Fibroblast of gingiva (primary cell): Measurements from ENCODE around the gene FCGR3A.
"Not testable (repeated sequence)": the region's sequence is repeated elsewhere in the genome, so short reads cannot be mapped to it uniquely, and the experiment has no call there.

ENCODE experiments used
- DNase-seq: peaks from one replicate; pipeline ENCODE4 v3.0.0-alpha.2; 2011; ENCODE audit warnings: low read depth

FCGR3A gene

DNA sequence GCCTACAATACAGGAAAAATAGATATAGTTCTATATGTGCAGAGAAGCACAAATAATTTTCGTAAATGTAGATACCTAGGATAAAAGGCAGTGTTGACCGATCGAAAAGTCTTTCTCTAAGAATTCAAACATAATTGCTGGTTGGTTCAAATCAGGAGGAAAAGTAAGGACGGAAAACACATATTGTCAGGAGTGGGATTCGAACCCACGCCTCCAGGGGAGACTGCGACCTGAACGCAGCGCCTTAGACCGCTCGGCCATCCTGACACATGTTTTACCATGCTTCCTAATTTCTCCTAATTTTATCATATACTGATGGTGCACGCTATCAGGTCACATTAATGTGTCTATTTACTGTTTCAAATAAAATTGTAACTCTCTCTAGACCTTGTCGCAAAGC is 19.5 kb downstream of the FCGR3A start:
- DNase-seq: peak; percentile 69

DNA sequence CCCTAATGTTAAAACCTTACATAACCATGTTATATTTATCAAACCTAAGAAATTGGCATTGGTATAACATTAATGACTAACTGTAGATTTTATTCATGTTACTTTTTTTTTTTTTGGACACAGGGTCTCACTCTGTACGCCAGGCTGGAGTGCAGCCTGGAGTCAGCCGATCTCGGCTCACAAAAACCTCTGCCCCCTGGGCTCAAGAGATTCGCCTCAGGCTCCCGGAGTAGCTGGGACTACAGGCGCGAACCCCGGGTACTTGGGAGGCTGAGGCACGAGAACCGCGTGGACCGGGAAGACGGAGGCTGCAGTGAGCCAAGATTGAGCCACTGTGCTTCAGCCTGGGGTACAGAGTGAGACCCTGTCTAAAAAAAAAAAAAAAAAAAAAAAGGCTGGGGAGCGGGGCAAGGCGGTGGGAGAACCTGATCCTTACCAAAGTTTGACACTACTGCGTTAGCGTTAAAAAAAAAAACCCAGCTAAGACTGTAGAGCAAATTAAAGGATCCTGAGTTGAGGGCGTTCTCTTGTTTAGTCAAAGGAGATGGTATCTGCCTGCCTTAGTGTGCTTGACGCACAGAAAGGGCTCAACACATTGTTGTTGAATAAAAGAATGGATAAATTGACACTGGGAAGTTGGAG is 20.0 kb downstream of the FCGR3A start:
- DNase-seq: not testable (repeated sequence)

DNA sequence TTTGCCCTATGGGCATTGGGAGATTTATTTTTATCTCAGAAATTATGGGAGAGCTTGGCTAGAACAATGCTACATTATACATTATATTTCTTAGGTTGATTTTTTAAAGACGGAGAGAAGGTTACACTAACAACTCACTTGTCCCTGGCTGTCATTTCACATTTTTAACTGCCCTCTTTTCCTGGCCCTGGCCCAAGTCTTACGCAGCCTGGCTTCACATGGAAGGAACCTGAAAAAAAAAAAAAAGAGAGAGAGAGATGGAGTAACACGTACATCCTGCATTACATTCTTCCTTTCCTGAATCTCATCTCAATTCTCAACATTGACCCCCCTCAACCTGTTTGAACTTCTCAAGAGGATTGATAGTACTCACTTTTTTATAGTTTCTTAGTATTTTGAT is 21.1 kb downstream of the FCGR3A start:
- not testable (repeated sequence) for DNase-seq

DNA sequence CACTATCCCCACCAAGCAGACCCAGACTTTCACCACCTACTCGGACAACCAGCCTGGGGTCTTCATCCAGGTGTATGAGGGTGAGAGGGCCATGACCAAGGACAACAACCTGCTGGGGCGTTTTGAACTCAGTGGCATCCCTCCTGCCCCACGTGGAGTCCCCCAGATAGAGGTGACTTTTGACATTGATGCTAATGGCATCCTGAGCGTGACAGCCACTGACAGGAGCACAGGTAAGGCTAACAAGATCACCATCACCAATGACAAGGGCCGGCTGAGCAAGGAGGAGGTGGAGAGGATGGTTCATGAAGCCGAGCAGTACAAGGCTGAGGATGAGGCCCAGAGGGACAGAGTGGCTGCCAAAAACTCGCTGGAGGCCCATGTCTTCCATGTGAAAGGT is 23.7 kb downstream of the FCGR3A start:
- DNase-seq: not testable (repeated sequence)

DNA sequence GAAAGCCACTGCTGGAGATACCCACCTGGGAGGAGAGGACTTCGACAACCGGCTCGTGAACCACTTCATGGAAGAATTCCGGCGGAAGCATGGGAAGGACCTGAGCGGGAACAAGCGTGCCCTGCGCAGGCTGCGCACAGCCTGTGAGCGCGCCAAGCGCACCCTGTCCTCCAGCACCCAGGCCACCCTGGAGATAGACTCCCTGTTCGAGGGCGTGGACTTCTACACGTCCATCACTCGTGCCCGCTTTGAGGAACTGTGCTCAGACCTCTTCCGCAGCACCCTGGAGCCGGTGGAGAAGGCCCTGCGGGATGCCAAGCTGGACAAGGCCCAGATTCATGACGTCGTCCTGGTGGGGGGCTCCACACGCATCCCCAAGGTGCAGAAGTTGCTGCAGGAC is 24.3 kb downstream of the FCGR3A start:
- not testable (repeated sequence) for DNase-seq

DNA sequence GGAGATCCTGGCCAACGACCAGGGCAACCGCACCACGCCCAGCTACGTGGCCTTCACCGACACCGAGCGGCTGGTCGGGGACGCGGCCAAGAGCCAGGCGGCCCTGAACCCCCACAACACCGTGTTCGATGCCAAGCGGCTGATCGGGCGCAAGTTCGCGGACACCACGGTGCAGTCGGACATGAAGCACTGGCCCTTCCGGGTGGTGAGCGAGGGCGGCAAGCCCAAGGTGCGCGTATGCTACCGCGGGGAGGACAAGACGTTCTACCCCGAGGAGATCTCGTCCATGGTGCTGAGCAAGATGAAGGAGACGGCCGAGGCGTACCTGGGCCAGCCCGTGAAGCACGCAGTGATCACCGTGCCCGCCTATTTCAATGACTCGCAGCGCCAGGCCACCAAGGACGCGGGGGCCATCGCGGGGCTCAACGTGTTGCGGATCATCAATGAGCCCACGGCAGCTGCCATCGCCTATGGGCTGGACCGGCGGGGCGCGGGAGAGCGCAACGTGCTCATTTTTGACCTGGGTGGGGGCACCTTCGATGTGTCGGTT is 24.8 kb downstream of the FCGR3A start:
- not testable (repeated sequence) for DNase-seq

DNA sequence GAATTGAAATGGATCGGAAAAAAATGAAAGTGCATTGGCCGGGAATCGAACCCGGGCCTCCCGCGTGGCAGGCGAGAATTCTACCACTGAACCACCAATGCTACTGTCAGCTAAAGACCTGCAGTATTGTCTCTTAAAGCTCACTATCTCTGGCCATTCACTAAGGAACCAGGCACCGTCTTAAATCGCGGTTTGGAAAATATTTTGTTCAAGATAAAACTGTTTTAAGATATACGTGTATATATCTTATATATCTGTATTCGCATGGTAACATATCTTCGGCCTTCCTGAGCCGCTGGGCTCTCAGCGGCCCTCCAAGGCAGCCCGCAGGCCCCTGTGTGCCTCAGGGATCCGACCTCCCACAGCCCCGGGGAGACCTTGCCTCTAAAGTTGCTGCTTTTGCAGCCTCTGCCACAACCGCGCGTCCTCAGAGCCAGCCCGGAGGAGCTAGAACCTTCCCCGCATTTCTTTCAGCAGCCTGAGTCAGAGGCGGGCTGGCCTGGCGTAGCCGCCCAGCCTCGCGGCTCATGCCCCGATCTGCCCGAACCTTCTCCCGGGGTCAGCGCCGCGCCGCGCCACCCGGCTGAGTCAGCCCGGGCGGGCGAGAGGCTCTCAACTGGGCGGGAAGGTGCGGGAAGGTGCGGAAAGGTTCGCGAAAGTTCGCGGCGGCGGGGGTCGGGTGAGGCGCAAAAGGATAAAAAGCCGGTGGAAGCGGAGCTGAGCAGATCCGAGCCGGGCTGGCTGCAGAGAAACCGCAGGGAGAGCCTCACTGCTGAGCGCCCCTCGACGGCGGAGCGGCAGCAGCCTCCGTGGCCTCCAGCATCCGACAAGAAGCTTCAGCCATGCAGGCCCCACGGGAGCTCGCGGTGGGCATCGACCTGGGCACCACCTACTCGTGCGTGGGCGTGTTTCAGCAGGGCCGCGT is 25.5 kb downstream of the FCGR3A start, which contains the start of gene HSPA6:
Gene HSPA6, plus strand, starts transcription at position 724 of the 925 bp plus-strand sequence. Its CDS starts 119 bp downstream, at position 843.
- peak; percentile 56 for DNase-seq

DNA sequence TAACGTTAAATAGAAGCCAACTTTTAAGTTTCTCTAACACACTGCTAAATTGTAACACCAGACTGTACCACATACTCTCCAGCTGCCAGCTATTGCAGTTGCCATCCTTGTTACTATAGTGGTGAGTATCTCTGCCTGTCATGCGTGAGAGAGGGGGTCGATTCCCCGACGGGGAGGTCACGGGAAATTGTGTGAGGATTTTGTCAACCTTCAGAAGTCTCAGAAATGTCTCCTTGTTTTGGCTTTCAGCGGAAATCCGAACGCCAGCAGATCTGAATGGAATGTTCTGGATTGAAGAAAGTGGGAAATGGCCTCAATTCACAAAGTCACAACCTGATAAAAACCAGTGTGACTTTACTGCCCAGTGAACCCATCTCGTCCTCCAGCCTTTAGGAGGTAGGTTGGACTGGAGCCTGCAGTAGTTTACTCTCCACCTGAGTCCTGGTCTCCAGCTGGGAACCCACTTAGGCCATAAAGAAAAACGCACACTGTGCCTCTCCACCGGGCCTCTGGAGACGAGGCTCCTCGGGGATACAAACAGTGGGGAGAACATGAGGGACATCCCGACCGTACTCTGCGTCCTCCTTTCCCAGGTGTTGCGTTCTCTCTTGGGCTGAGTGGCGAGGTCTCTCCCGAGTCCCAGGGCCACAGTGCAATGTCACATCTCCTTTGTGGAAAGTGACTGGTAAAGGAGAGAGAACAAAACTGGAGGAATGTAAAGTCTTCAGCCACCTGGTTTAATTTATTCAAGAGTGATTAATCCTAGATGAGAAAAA is 26.4 kb downstream of the FCGR3A start:
- DNase-seq: not testable (repeated sequence)

DNA sequence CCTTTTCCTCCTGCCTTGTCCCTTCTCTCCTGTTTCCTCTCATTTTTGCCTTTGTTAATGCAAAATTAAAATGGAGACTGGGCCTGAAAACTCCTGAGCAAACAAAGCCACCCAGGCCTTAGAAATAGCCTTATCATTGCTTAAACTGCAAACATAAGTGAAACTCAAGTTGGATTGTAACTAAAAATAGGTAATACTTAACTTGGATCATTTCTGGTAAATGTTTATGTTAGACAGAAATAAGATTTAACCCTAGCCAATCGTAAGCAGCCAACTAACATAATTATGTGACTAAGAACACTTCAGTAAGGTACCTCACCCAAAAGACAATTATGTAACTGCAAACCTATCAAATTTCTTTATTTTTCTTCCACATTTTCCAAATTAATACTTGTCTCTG is 35.7 kb downstream of the FCGR3A start:
- DNase-seq: not testable (repeated sequence)

DNA sequence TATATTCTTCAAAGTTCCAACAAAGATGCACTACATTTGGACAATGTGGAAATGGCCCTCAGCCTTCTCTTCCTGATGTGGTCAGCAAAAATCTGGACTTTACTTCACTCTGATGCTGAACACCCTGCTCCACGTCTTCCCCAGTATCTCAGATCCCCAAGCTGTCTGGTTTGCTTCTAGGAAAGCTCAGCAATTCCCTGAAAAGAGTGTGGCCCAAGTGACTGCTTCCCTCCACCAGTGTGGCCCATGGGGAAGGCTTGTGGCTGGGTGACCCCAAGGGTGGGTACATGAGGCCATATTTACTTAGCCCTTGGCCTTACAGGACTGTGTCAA is 36.2 kb downstream of the FCGR3A start:
- DNase-seq: not testable (repeated sequence)

DNA sequence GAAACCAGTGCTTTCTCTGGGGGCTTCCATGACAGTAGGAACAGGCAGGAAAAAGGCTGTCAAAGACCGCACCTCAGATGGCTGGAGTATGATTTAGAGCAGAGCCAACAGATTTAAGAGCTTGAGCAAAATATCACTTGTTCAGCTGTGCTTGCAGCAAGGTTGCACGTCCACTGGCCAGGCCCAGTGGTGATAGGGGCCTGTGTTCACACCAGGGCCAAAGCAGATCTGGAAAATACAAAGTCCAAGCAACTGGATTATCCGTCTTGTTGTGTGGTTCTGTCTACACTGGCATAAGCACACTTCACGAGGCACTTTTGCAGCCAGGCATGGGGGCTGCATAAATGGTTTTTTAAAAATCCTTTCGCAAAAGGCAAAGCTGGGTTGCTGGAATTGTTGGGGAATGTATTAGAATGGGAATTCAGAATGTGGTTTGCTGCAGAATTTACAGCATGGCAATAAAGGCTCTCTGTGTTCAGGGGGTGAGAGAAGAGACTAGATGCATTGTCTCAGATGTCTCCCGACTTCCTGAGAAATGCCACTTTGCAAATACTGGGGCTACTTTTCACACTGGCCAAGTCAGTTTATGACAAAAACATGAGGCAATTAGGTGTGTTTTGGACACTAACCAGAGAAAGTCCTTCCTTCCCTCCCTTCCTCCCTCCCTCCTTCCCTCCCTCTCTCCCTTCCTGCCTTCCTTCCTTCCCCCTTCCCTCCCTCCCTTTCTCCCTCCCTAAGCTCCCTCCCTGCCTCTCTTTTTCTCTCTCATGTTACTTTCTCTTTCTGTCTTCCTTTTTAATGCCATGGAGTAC is 36.8 kb downstream of the FCGR3A start:
- not testable (repeated sequence) for DNase-seq

DNA sequence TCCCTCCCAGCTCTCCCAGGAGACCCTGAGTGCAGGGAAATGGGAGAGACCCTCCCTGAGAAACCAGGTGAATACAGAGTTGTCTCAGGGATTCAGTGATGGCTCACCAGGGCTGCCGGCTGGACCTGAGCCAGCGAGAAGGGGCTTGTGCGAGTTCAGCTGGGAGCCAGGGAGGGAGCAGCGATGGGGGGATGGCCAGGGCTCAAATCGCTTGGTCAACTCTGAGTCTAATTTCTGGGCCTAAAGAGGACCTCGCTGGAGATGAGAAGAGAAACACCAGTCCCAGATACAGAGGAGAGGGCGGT is 37.9 kb downstream of the FCGR3A start:
- no peak for DNase-seq

DNA sequence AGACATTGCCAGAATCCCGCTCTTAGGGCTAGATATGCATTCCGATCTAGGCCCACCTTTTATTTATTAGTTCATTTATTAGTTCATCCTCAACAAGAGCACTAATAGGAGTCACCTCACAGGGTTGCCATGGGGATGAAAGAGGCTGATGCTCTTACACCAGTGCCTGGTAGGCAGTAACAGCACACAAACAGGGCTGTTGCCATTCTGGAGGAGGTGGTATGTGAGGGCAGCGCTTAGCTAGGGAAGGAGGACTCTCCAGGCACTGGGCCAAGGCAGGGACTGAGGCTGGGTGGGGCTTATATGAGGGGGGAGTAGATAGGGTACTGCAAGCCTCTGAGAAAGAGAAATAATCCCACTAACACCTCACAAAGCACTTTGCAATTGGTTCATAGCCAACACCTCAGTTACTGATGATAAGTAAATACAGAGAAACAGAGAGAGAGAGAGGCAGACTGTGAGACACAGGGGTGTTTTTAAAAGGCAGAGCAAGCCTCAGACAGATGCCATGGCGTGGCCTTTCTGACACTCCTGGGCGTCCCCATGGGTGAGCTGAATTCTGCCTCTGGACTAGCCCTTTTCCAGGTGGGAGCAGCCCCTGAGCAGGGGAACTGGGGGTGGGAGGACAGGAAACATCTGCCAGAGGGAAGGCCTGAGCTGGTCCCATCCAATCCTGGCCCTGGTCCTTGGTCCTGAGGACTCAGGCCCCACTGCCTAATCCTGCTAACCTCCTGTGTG is 38.4 kb downstream of the FCGR3A start:
- no peak for DNase-seq

DNA sequence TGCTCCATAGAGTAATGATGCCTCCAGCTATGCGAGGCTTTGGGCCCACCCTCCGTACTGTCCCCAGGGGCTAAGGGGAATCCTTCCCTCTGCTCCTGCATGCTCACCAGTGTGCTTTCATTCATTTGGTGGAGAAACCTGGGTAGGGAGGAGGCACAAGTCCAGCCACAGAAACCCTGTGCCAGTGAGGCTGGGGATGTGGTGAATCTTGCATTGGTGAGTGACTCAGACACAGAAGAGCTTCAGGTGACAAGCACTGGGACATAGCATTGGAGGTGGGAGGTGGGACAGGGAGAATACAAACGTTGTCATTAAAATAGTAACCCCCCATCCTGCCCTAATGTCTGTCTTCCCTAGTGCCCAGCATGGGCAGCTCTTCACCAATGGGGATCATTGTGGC is 39.1 kb downstream of the FCGR3A start:
- no peak for DNase-seq

DNA sequence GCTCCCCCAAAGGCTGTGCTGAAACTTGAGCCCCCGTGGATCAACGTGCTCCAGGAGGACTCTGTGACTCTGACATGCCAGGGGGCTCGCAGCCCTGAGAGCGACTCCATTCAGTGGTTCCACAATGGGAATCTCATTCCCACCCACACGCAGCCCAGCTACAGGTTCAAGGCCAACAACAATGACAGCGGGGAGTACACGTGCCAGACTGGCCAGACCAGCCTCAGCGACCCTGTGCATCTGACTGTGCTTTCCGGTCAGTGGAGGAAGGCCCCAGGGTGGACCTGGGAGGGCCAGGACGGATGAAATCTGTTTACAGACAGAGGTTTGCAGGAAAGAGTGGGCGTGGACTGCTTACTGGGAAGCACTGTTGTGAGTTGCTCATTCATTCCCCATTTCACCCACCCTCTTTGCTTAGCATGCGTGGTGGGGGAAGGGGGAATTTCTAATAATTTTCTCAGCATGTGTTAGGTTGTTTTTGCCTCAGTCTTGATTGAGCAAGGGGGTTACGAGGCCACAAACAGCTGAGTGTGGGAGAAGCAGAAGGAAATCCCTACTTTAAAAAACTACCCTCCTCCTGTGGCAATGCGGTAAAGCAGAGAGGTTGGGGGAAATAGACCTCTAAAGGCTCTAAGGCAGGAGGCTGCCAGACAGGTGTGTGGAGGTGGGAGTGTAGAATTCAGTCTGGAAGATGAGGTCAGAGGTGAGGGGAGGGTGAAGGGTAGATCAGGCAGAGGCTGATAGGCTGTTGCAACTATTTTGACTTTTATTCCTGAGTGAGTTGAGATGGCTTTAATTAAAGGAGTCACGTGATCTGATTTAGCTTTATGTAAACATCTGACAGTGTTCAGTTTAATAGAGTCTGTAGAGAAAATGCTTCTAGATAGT is 43.0 kb downstream of the FCGR3A start:
- no peak for DNase-seq

DNA sequence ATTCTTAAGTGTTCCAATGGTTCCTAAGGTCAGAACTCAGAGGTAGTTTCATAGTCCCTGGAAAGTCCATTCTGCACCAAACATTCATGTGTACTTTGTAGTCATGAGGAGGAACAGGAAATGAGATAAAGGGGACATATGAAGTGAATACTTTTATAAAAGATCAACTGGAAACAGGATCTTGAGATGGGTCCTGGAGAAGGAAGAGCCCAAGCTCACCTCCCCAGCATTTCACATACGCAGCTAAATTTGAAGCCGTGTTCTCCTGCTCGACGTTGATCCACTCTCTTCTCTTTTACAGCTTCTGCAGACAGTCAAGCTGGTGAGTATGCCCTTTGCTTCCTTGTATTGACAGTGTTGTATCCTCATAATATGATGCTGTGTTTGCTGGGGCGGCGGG is 43.9 kb downstream of the FCGR3A start:
- no peak for DNase-seq

DNA sequence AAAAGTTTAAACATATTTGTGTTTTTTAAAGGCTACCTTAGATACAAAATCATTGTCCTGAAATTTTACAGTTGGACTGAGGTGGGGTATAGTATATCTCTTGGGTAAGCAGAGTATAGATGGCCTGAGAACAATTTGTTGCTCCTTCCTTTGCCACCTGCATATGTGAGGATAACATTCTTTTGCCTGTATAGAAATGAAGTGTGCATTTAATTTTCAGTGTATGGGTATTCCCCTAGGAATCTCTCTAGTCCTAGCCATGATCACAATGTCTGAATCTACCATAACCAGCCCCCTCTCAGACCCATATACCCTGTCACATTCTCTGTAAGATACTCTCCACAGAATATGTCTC is 46.2 kb downstream of the FCGR3A start:
- no peak for DNase-seq

DNA sequence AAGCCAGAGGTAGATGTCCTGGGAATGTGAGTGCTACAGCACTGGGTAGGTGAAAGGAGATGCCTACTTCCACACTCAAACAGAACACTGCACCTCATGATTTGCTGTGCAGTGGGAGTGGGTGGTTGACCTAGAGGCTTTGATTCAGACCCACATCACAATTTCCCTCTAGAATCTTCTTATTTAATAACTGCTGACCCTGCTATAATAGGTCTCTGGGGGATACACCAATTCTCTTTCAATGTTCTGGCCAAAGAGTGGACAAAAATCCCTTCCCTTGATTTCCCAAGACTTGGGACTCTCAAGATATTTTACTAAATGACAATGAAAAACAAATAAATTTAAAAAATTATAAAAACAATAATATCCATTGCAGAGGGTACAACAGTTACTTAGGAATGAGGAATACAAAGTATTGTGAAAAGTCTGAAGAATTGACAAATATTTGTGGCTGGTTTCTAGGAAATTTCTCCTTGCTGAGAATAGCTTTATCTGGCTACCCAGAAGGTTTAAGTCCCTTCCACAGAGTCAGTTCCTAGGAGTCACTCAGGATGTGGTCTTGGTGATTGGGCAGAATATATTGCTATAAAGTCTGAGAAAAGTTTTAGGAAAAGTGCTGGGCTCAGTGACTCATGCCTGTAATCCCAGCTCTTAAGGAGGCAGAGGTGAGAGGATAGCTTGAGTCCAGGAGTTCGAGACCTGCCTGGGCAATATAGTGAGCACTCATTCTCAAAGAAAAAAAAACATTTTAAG is 46.8 kb downstream of the FCGR3A start:
- no peak for DNase-seq

DNA sequence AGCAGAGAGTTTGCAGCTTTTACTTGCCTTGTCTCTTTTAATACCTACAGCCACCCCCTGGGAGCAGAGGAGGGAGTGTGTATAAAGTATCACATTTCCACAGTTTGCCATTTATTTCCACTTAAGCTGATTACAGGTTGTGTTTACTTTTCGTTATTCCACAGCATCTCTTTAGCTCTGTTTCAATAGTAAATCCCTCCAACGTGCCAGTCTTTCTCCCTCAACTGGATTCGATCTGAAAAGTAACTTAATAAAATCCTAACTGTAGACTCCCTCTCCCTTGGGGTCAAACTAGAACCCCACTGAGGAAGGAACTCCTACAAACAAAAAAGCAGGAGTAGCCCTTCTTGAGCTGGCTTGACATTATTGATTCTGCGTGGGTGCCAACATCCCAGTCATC is 47.4 kb downstream of the FCGR3A start:
- DNase-seq: no peak
